H9 (cell line): ENCODE measurements around the gene ATG14. TPM values are rescaled to one million over a fixed set of nuclear protein-coding genes. Genes with fewer than 3 reads are reported as not detected.
A peak's percentile ranks its signal among the peaks of the same experiment; 100 is the strongest.

ENCODE experiments used
- DNase-seq: peaks from one replicate; pipeline ENCODE4 v3.0.0-alpha.2; 2017
- H2AFZ ChIP-seq: one replicate; pipeline ENCODE4 v1.6.1; 2013; ENCODE audit warnings: mild to moderate bottlenecking, low read length, control low read depth, moderate library complexity
- H2AK5ac ChIP-seq: 2 replicates; pipeline ENCODE4 v1.6.1; 2013; ENCODE audit warnings: low read length, control low read depth, mixed read lengths; ENCODE audit not compliant: insufficient read length
- H2BK120ac ChIP-seq: one replicate; pipeline ENCODE4 v1.6.1; 2013; ENCODE audit warnings: low read depth, mild to moderate bottlenecking, low read length, control low read depth, inconsistent platforms; ENCODE audit not compliant: poor library complexity, severe bottlenecking
- H2BK12ac ChIP-seq: 2 replicates; pipeline ENCODE4 v1.6.1; 2013; ENCODE audit warnings: low read length, control low read depth, mixed read lengths, low read depth; ENCODE audit not compliant: insufficient read length
- H2BK15ac ChIP-seq: 2 replicates; pipeline ENCODE4 v1.6.1; 2013; ENCODE audit warnings: low read depth, low read length, control low read depth
- H2BK20ac ChIP-seq: one replicate; pipeline ENCODE4 v1.6.1; 2013; ENCODE audit warnings: low read depth, mild to moderate bottlenecking, low read length, control low read depth, inconsistent platforms; ENCODE audit not compliant: poor library complexity, severe bottlenecking
- H2BK5ac ChIP-seq: 2 replicates; pipeline ENCODE4 v1.6.1; 2013; ENCODE audit warnings: low read length, control low read depth, mixed read lengths; ENCODE audit not compliant: insufficient read length
- H3K14ac ChIP-seq: 2 replicates; pipeline ENCODE4 v1.6.1; 2013; ENCODE audit warnings: low read length, control low read depth; ENCODE audit not compliant: insufficient read depth
- H3K18ac ChIP-seq: 2 replicates; pipeline ENCODE4 v1.6.1; 2013; ENCODE audit warnings: low read depth, mild to moderate bottlenecking, mixed read lengths, low read length, control low read depth; ENCODE audit not compliant: insufficient read length
- H3K23ac ChIP-seq: 2 replicates; pipeline ENCODE4 v1.6.1; 2013; ENCODE audit warnings: low read length, control low read depth, mixed read lengths, low read depth; ENCODE audit not compliant: insufficient read length
- H3K23me2 ChIP-seq: 2 replicates; pipeline ENCODE4 v1.6.1; 2013; ENCODE audit warnings: low read depth, mild to moderate bottlenecking, mixed read lengths, low read length, control low read depth; ENCODE audit not compliant: insufficient read length, poor library complexity, severe bottlenecking
- H3K27ac ChIP-seq: 2 replicates; pipeline ENCODE4 v1.5.1; 2013; ENCODE audit warnings: low read length, control low read depth, mixed read lengths, low read depth; ENCODE audit not compliant: insufficient read length
- H3K27me3 ChIP-seq: 2 replicates; pipeline ENCODE4 v1.6.1; 2013; ENCODE audit warnings: low read length, control low read depth, inconsistent platforms; ENCODE audit not compliant: insufficient read depth
- H3K4ac ChIP-seq: 2 replicates; pipeline ENCODE4 v1.6.1; 2013; ENCODE audit warnings: low read depth, mild to moderate bottlenecking, control low read depth, inconsistent platforms, low read length, moderate library complexity
- H3K4me1 ChIP-seq: 2 replicates; pipeline ENCODE4 v1.6.1; 2013; ENCODE audit warnings: low read length, control low read depth, inconsistent platforms; ENCODE audit not compliant: insufficient read depth
- H3K4me2 ChIP-seq: 2 replicates; pipeline ENCODE4 v1.6.1; 2013; ENCODE audit warnings: low read length, control low read depth, mixed read lengths; ENCODE audit not compliant: insufficient read length, insufficient read depth
- H3K56ac ChIP-seq: 2 replicates; pipeline ENCODE4 v1.6.1; 2013; ENCODE audit warnings: low read depth, mild to moderate bottlenecking, mixed read lengths, low read length, control low read depth; ENCODE audit not compliant: insufficient read length
- H3K79me1 ChIP-seq: 2 replicates; pipeline ENCODE4 v1.6.1; 2013; ENCODE audit warnings: low read depth, mild to moderate bottlenecking, moderate library complexity, low read length, control low read depth, inconsistent platforms; ENCODE audit not compliant: insufficient read depth, poor library complexity, severe bottlenecking
- H3K79me2 ChIP-seq: 2 replicates; pipeline ENCODE4 v1.6.1; 2013; ENCODE audit warnings: low read length, control low read depth, inconsistent platforms; ENCODE audit not compliant: insufficient read depth
- H3K9ac ChIP-seq: 2 replicates; pipeline ENCODE4 v1.6.1; 2013; ENCODE audit warnings: low read length, control low read depth, mixed read lengths; ENCODE audit not compliant: insufficient read length; ENCODE audit errors: extremely low read depth
- H3K9me3 ChIP-seq: one replicate; pipeline ENCODE4 v1.6.1; 2013; ENCODE audit warnings: low read depth, low read length, inconsistent platforms; ENCODE audit not compliant: control insufficient read depth
- H3T11ph ChIP-seq: one replicate; pipeline ENCODE4 v1.6.1; 2013; ENCODE audit warnings: mild to moderate bottlenecking, low read length, control low read depth, inconsistent platforms
- H4K20me1 ChIP-seq: one replicate; pipeline ENCODE4 v1.6.1; 2013; ENCODE audit not compliant: control insufficient read depth, insufficient read length, insufficient read depth
- H4K5ac ChIP-seq: 2 replicates; pipeline ENCODE4 v1.6.1; 2013; ENCODE audit warnings: low read depth, mild to moderate bottlenecking, mixed read lengths, low read length, control low read depth; ENCODE audit not compliant: insufficient read length
- H4K8ac ChIP-seq: replicated peaks from 2 replicates; pipeline ENCODE4 v1.6.1; 2013; ENCODE audit warnings: low read length, control low read depth, mixed read lengths, low read depth; ENCODE audit not compliant: insufficient read length
- H4K91ac ChIP-seq: 2 replicates; pipeline ENCODE4 v1.6.1; 2013; ENCODE audit warnings: low read depth, mild to moderate bottlenecking, moderate library complexity, mixed read lengths, low read length, control low read depth; ENCODE audit not compliant: insufficient read length
- H3K27ac Mint-ChIP-seq, 3 experiments: 2 replicates in 2 of 3; 3 replicates in 1 of 3; pipeline ENCODE4 v1.8.0; 2020 to 2021; ENCODE audit warnings: mixed read lengths in 3 of 3, mild to moderate bottlenecking in 1 of 3, moderate library complexity in 1 of 3
- H3K27me3 Mint-ChIP-seq: 2 replicates; pipeline ENCODE4 v1.8.0; 2021; ENCODE audit warnings: low read depth, mild to moderate bottlenecking, moderate library complexity, mixed read lengths
- H3K36me3 Mint-ChIP-seq, 3 experiments: 2 replicates in 2 of 3; 3 replicates in 1 of 3; pipeline ENCODE4 v1.8.0; 2020 to 2021; ENCODE audit warnings: low read depth in 3 of 3, mixed read lengths in 3 of 3; ENCODE audit not compliant: insufficient read depth in 1 of 3
- H3K4me1 Mint-ChIP-seq, 2 experiments: 2 replicates each; pipeline ENCODE4 v1.8.0; 2020; ENCODE audit warnings: mixed read lengths in 2 of 2
- H3K4me3 Mint-ChIP-seq, 2 experiments: 2 replicates in 1 of 2; 3 replicates in 1 of 2; pipeline ENCODE4 v1.8.0; 2020 to 2021; ENCODE audit warnings: mild to moderate bottlenecking in 2 of 2, mixed read lengths in 2 of 2, moderate library complexity in 1 of 2
- H3K9me3 Mint-ChIP-seq, 2 experiments: 2 replicates in 1 of 2; 3 replicates in 1 of 2; pipeline ENCODE4 v1.8.0; 2020; ENCODE audit warnings: mild to moderate bottlenecking in 2 of 2, mixed read lengths in 2 of 2, moderate library complexity in 1 of 2
- WGBS: extraction: QIAGEN DNeasy Blood & Tissue Kit; methylation state at CpG from one replicate; pipeline ENCODE4 v1.1.7; 2013; ENCODE audit warnings: missing lambda C conversion rate, low lambda C conversion rate, mixed read lengths; ENCODE audit not compliant: insufficient read length; ENCODE audit errors: extremely low coverage; 5-methylcytosine and 5-hydroxymethylcytosine counted together
- total RNA-seq: library from RNA; stranded (reverse); gene quantifications from 2 replicates; pipeline ENCODE4 v1.2.1, GENCODE V29; 2021
- TF ChIP-seq, protein P1 (sequence below): fragments of 200-600 bp; sonication (generic); conservative IDR thresholded peaks from 3 replicates; pipeline ENCODE4 v1.8.0; 2021; ENCODE audit warnings: antibody characterized with exemption, mild to moderate bottlenecking

The ATG14 gene
- total RNA-seq, 1 experiment from 2014 or later, result 13.6 TPM

DNA sequence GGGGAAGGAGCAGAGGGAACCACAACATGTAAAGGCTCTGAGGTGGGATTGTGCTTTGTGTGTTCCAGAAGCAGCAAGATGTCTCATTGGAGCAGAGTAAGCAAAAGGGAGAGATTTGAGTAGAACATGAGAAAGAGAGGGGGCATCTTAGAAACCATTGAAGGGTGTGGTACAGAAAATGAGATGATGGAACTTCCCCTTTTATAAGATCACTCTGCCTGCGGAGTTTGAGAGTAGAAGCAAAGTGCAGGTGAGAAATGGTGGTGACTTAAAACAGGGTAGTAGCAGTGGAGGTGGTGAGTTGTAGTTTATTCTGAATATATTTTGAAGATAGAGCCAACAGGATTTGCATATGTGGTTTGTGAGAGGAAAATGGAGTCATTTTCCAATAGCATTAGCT is 84.5 kb downstream of the ATG14 start:
- no peak overlapping the region for H3K4me2 ChIP-seq
- no peak overlapping the region for H3K18ac ChIP-seq
- peaks cover 4 to 15% of the 10 kb centered on the region in 2 experiments for H3K4me1 Mint-ChIP-seq
- H3K4me3 Mint-ChIP-seq, result no peak overlapping the region
- H3K79me1 ChIP-seq, result peaks cover 2% of the 10 kb centered on the region
- no peak overlapping the region for H2BK5ac ChIP-seq
- no peak overlapping the region for H3K9ac ChIP-seq
- H3K23ac ChIP-seq, result no peak overlapping the region
- no peak overlapping the region for H3T11ph ChIP-seq
- no peaks in the 10 kb centered on the region for H3K27me3 ChIP-seq
- H2AK5ac ChIP-seq, result no peak overlapping the region
- no peaks in the 10 kb centered on the region for H3K9me3 ChIP-seq
- no peaks in the 10 kb centered on the region; a peak in 1 of 7 replicates for H3K36me3 Mint-ChIP-seq
- H4K91ac ChIP-seq, result no peak overlapping the region
- no peaks in the 10 kb centered on the region for H4K20me1 ChIP-seq
- H3K27me3 Mint-ChIP-seq, result no peaks in the 10 kb centered on the region
- H3K9me3 Mint-ChIP-seq, result peaks cover 0 to 3% of the 10 kb centered on the region in 2 experiments; a peak in 1 of 5 replicates
- no peak overlapping the region for H2BK120ac ChIP-seq
- H3K4me1 ChIP-seq, result no peaks in the 10 kb centered on the region; the same call in 1 of the 2 replicates
- H3K27ac ChIP-seq, result no peak overlapping the region
- H2BK12ac ChIP-seq, result no peak overlapping the region
- TF ChIP-seq, protein P1, sequence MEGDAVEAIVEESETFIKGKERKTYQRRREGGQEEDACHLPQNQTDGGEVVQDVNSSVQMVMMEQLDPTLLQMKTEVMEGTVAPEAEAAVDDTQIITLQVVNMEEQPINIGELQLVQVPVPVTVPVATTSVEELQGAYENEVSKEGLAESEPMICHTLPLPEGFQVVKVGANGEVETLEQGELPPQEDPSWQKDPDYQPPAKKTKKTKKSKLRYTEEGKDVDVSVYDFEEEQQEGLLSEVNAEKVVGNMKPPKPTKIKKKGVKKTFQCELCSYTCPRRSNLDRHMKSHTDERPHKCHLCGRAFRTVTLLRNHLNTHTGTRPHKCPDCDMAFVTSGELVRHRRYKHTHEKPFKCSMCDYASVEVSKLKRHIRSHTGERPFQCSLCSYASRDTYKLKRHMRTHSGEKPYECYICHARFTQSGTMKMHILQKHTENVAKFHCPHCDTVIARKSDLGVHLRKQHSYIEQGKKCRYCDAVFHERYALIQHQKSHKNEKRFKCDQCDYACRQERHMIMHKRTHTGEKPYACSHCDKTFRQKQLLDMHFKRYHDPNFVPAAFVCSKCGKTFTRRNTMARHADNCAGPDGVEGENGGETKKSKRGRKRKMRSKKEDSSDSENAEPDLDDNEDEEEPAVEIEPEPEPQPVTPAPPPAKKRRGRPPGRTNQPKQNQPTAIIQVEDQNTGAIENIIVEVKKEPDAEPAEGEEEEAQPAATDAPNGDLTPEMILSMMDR, result no peak
- no peak overlapping the region for H4K5ac ChIP-seq
- peak overlapping the region in 1 of 3 experiments; percentile 14; a peak in 1 of 7 replicates for H3K27ac Mint-ChIP-seq
- no peak overlapping the region for H3K56ac ChIP-seq
- DNase-seq, result no peak
- H4K8ac ChIP-seq, result no peak overlapping the region
- H3K14ac ChIP-seq, result no peak overlapping the region
- no peak overlapping the region for H2BK15ac ChIP-seq
- H2AFZ ChIP-seq, result no peak overlapping the region
- H3K79me2 ChIP-seq, result no peaks in the 10 kb centered on the region
- no peak overlapping the region for H3K4ac ChIP-seq
- no peak overlapping the region for H2BK20ac ChIP-seq
- WGBS, result no CpG with 5 or more reads among the region's 1 CpG
- H3K23me2 ChIP-seq, result no peaks in the 10 kb centered on the region
